ENCODE measurements around the gene PRKAG2.

Gene PRKAG2

GRCh38 chr7:151541709-151542499, 335.0 kb downstream of the PRKAG2 start:
- Histone ChIP-seq H3K9ac (ENCODE audit: low read depth, low read length, poor library complexity, severe bottlenecking) (no peak overlapping the region), H3K27me3 (ENCODE audit: insufficient read depth, low read length, poor library complexity, severe bottlenecking) (no peaks in the 10 kb centered on the region), H3K4me3 (ENCODE audit: low read length, poor library complexity, severe bottlenecking) (no peak overlapping the region), H3K9me2 (replicated peaks; ENCODE audit: low read depth, low read length) (no peaks in the 10 kb centered on the region), H3F3A (ENCODE audit: low read depth) (no peaks in the 10 kb centered on the region), H3K4me2 (ENCODE audit: low read depth, low read length, poor library complexity, severe bottlenecking) (no peak overlapping the region), H3K36me3 (ENCODE audit: insufficient read depth, low read length) (no peaks in the 10 kb centered on the region), H3K4me1 (ENCODE audit: insufficient read depth, low read length, poor library complexity, severe bottlenecking) (no peaks in the 10 kb centered on the region), H2AFZ (ENCODE audit: low read length) (no peak overlapping the region), H4K20me1 (ENCODE audit: insufficient read depth, low read length, poor library complexity, severe bottlenecking) (no peaks in the 10 kb centered on the region), H3K79me2 (ENCODE audit: insufficient read depth, low read length) (no peaks in the 10 kb centered on the region), H3K9me3 (ENCODE audit: insufficient read depth, low read depth, low read length) (no peaks in the 10 kb centered on the region)
- TF ChIP-seq EZH2phosphoT487 (IDR thresholded peaks at IDR 0.05; ENCODE audit: borderline replicate concordance) = no peak
- TF ChIP-seq, protein P1, sequence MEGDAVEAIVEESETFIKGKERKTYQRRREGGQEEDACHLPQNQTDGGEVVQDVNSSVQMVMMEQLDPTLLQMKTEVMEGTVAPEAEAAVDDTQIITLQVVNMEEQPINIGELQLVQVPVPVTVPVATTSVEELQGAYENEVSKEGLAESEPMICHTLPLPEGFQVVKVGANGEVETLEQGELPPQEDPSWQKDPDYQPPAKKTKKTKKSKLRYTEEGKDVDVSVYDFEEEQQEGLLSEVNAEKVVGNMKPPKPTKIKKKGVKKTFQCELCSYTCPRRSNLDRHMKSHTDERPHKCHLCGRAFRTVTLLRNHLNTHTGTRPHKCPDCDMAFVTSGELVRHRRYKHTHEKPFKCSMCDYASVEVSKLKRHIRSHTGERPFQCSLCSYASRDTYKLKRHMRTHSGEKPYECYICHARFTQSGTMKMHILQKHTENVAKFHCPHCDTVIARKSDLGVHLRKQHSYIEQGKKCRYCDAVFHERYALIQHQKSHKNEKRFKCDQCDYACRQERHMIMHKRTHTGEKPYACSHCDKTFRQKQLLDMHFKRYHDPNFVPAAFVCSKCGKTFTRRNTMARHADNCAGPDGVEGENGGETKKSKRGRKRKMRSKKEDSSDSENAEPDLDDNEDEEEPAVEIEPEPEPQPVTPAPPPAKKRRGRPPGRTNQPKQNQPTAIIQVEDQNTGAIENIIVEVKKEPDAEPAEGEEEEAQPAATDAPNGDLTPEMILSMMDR (conservative IDR thresholded peaks at IDR 0.05; ENCODE audit: low read length) = no peak

GRCh38 chr7:151540146-151540545, 336.8 kb downstream of the PRKAG2 start:
- H3F3A ChIP-seq (ENCODE audit: low read depth) = no peaks in the 10 kb centered on the region

GRCh38 chr7:151539088-151539671, 337.7 kb downstream of the PRKAG2 start:
- Histone ChIP-seq H3K9me3 (ENCODE audit: insufficient read depth, low read depth, low read length) (no peaks in the 10 kb centered on the region), H3K4me2 (ENCODE audit: low read depth, low read length, poor library complexity, severe bottlenecking) (peak overlapping the region; percentile 37), H3K79me2 (ENCODE audit: insufficient read depth, low read length) (no peaks in the 10 kb centered on the region), H3K4me3 (ENCODE audit: low read length, poor library complexity, severe bottlenecking) (no peak overlapping the region), H3K27me3 (ENCODE audit: insufficient read depth, low read length, poor library complexity, severe bottlenecking) (no peaks in the 10 kb centered on the region), H3K36me3 (ENCODE audit: insufficient read depth, low read length) (no peaks in the 10 kb centered on the region), H3K4me1 (ENCODE audit: insufficient read depth, low read length, poor library complexity, severe bottlenecking) (no peaks in the 10 kb centered on the region), H3K9ac (ENCODE audit: low read depth, low read length, poor library complexity, severe bottlenecking) (no peak overlapping the region), H3F3A (ENCODE audit: low read depth) (no peaks in the 10 kb centered on the region), H4K20me1 (ENCODE audit: insufficient read depth, low read length, poor library complexity, severe bottlenecking) (no peaks in the 10 kb centered on the region), H3K9me2 (replicated peaks; ENCODE audit: low read depth, low read length) (no peaks in the 10 kb centered on the region), H2AFZ (ENCODE audit: low read length) (peak overlapping the region; percentile 51; the same call in 1 of the 2 replicates)
- TF ChIP-seq, protein P1 (conservative IDR thresholded peaks at IDR 0.05; ENCODE audit: low read length) = no peak
- TF ChIP-seq EZH2phosphoT487 (IDR thresholded peaks at IDR 0.05; ENCODE audit: borderline replicate concordance) = no peak

More at GRCh38 chr7:151540146-151540545, 336.8 kb downstream of the PRKAG2 start:
- Histone ChIP-seq H4K20me1 (ENCODE audit: insufficient read depth, low read length, poor library complexity, severe bottlenecking) (no peaks in the 10 kb centered on the region), H3K4me1 (ENCODE audit: insufficient read depth, low read length, poor library complexity, severe bottlenecking) (no peaks in the 10 kb centered on the region), H3K4me3 (ENCODE audit: low read length, poor library complexity, severe bottlenecking) (no peak overlapping the region), H2AFZ (ENCODE audit: low read length) (no peak overlapping the region), H3K9me2 (replicated peaks; ENCODE audit: low read depth, low read length) (no peaks in the 10 kb centered on the region), H3K79me2 (ENCODE audit: insufficient read depth, low read length) (no peaks in the 10 kb centered on the region), H3K9me3 (ENCODE audit: insufficient read depth, low read depth, low read length) (no peaks in the 10 kb centered on the region), H3K27me3 (ENCODE audit: insufficient read depth, low read length, poor library complexity, severe bottlenecking) (no peaks in the 10 kb centered on the region), H3K4me2 (ENCODE audit: low read depth, low read length, poor library complexity, severe bottlenecking) (no peak overlapping the region), H3K9ac (ENCODE audit: low read depth, low read length, poor library complexity, severe bottlenecking) (no peak overlapping the region), H3K36me3 (ENCODE audit: insufficient read depth, low read length) (no peaks in the 10 kb centered on the region)
- no peak for TF ChIP-seq EZH2phosphoT487 (IDR thresholded peaks at IDR 0.05; ENCODE audit: borderline replicate concordance)
- TF ChIP-seq, protein P1 (conservative IDR thresholded peaks at IDR 0.05; ENCODE audit: low read length) = no peak
